Measurements from ENCODE around the gene PCDHGB3.
A peak's percentile ranks its signal among the peaks of the same experiment; 100 is the strongest.

PCDHGB3 gene

DNA sequence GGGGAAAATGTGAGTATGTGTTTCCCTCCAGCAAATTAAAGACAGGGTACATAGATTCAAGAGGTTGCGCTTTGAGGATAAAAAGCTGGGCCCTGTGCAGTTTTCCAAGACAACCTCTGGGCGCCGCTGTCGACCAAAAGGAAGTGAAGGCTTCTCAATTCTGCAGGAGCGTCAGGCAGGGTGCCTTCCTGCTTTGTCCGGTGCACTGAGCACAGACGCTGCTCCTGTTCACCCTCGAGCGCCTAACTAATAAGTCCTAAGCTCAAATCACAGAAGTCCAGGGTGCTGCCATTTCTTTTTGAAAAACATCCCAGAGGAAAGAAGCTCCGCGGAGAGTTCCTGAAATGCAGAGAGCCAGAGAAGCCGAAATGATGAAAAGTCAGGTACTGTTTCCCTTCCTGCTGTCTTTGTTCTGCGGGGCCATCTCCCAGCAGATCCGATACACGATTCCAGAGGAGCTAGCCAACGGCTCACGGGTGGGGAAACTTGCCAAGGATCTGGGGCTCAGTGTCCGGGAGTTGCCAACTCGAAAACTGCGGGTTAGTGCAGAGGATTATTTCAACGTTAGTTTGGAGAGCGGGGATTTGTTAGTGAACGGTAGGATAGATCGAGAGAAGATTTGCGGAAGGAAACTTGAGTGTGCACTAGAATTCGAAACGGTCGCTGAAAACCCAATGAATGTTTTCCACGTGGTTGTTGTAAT is 20.0 kb upstream of the PCDHGB3 start, which contains the start of gene PCDHGB1:
Gene PCDHGB1 (plus strand): TSS at position 183 of the 703 bp plus-strand sequence. CDS start 162 bp downstream, at position 345.
- H3K4me3 ChIP-seq (ENCODE audit: low read length): peak within 1 kb of the TSS; percentile 36
- no peak for TF ChIP-seq ZNF274 (IDR thresholded peaks at IDR 0.05; ENCODE audit: low read depth, low read length)

DNA sequence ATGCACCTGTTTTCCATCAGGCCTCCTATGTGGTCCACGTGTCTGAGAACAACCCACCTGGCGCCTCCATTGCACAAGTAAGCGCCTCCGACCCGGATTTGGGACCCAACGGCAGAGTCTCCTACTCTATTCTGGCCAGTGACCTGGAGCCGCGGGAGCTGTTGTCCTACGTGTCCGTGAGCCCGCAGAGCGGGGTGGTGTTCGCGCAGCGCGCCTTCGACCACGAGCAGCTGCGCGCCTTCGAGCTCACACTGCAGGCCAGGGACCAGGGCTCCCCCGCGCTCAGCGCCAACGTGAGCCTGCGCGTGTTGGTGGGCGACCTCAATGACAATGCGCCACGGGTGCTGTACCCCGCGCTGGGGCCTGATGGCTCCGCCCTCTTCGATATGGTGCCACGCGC is 18.5 kb upstream of the PCDHGB3 start:
- no peak overlapping the region for H3K4me3 ChIP-seq (ENCODE audit: low read length)
- no peak for TF ChIP-seq ZNF274 (IDR thresholded peaks at IDR 0.05; ENCODE audit: low read depth, low read length)

DNA sequence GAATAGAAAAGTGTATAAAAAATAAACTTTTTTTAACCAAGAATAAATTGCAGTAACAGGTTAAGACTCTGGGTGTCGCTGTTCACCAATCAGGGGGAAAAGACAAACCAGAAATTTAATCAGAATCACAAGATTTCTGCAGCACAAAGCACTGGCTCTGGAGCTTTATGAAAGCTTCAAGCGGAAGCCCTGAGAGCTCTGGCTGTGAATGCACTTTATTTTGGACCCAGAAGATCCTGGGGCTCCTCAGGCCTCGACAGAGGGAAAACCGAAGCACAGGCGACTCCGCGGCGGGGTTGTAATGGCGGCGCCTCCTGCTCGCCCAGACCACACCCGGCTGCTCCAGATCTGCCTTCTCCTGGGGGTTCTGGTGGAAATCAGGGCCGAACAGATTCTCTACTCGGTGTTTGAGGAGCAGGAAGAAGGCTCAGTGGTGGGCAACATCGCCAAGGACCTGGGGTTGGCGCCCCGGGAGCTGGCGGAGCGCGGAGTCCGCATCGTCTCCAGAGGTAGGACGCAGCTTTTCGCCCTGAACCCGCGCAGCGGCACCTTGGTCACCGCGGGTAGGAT is 15.1 kb upstream of the PCDHGB3 start, which contains the start of gene PCDHGA4:
Gene PCDHGA4 (plus strand): TSS at position 122 of the 570 bp plus-strand sequence. CDS start 87 bp downstream, at position 209.
- no peak for TF ChIP-seq ZNF274 (IDR thresholded peaks at IDR 0.05; ENCODE audit: low read depth, low read length)
- H3K4me3 ChIP-seq (ENCODE audit: low read length): peak within 1 kb of the TSS; percentile 35; the same call in 1 of the 2 replicates

DNA sequence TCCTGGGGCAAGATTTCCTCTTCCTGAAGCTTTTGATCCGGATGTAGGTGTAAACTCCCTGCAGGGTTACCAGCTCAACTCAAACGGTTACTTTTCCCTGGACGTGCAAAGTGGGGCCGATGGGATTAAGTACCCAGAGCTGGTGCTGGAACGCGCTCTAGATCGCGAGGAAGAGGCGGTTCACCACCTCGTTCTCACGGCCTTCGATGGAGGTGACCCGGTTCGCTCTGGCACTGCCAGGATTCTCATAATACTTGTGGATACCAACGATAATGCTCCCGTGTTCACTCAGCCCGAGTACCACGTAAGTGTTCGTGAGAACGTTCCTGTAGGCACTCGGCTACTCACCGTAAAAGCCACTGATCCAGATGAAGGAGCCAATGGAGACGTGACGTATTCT is 14.4 kb upstream of the PCDHGB3 start:
- no peak overlapping the region for H3K4me3 ChIP-seq (ENCODE audit: low read length)
- no peak for TF ChIP-seq ZNF274 (IDR thresholded peaks at IDR 0.05; ENCODE audit: low read depth, low read length)

DNA sequence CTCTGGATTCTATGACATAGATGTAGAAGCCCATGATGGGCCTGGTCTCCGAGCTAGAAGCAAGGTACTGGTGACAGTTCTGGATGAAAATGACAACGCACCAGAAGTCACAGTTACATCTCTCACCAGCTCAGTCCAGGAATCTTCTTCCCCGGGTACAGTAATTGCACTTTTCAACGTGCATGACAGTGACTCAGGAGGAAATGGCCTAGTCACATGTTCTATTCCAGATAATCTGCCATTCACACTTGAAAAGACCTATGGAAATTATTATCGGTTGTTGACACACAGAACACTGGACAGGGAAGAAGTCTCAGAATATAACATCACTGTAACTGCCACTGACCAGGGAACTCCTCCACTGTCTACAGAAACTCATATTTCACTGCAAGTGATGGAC is 13.9 kb upstream of the PCDHGB3 start:
- no peak overlapping the region for H3K4me3 ChIP-seq (ENCODE audit: low read length)
- TF ChIP-seq ZNF274 (IDR thresholded peaks at IDR 0.05; ENCODE audit: low read depth, low read length): no peak

DNA sequence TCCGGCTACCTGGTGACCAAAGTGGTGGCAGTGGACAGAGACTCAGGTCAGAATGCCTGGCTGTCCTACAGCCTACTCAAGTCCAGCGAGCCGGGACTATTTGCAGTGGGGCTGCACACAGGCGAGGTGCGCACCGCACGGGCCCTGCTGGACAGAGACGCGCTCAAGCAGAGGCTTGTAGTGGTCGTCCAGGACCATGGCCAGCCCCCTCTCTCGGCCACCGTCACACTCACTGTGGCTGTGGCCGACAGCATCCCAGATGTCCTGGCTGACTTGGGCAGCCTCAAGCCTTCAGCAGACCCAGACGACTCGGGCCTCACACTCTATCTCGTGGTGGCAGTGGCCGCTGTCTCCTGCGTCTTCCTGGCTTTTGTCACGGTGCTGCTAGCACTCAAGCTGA is 13.1 kb upstream of the PCDHGB3 start:
- TF ChIP-seq ZNF274 (IDR thresholded peaks at IDR 0.05; ENCODE audit: low read depth, low read length): no peak
- no peak overlapping the region for H3K4me3 ChIP-seq (ENCODE audit: low read length)

DNA sequence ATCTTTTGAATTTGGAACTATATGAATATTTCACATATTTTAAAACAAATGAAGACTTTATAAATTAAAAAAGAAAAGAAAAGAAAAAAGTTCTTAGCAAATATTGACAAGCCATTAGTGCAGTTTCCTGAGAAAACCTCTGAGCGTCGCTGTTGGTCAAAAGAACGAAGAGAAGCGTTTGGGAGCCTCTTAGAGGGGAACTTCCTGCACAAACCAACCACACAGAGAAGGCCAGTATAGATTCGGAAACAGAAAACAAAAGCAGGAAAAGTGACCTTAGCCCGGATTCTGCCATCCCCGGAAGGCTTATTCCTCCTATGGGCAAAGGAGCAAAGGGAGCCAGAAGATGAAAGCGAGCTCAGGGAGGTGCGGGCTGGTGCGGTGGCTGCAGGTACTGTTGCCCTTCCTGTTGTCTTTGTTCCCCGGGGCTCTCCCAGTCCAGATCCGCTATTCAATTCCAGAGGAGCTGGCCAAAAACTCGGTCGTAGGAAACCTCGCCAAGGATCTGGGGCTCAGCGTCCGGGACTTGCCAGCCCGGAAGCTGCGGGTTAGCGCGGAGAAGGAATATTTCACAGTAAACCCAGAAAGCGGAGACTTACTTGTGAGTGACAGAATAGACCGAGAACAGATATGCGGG is 10.1 kb upstream of the PCDHGB3 start, which contains the start of gene PCDHGB2:
Gene PCDHGB2 (plus strand): TSS at position 205 of the 637 bp plus-strand sequence. CDS start 142 bp downstream, at position 347.
- H3K4me3 ChIP-seq (ENCODE audit: low read length): peak within 1 kb of the TSS; percentile 43; the same call in 1 of the 2 replicates
- no peak for TF ChIP-seq ZNF274 (IDR thresholded peaks at IDR 0.05; ENCODE audit: low read depth, low read length)

DNA sequence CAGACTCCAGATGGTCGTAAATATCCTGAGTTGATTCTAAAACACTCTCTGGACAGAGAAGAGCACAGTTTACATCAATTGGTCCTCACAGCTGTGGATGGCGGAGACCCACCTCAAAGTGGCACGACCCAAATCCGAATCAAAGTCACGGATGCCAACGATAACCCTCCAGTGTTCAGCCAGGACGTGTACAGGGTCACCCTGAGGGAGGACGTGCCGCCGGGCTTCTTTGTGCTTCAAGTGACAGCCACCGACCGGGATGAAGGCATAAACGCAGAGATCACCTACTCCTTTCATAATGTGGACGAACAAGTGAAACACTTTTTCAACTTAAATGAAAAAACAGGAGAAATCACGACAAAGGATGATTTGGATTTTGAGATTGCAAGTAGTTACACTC is 9.4 kb upstream of the PCDHGB3 start:
- H3K4me3 ChIP-seq (ENCODE audit: low read length): no peak overlapping the region; the same call in 1 of the 2 replicates
- no peak for TF ChIP-seq ZNF274 (IDR thresholded peaks at IDR 0.05; ENCODE audit: low read depth, low read length)

DNA sequence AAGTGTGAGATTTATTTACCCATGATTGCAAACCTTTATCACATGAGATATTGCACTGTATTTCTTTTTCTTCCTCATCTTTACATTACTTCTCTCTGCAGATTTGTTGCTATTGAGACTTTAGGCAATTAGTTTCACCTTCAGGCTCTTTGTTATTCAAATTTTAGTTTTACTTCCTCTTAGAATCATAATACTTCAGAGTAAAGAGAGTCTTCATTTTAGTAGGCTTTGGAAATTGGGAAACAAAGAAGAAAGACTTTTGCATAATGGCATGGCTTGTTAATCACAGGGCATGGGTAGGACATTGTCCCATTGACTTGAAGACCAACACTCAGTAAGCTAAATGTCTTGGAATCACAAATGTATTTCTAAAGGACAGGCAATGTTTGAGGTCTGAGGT is 7.3 kb upstream of the PCDHGB3 start:
- H3K4me3 ChIP-seq (ENCODE audit: low read length): no peak overlapping the region
- TF ChIP-seq ZNF274 (IDR thresholded peaks at IDR 0.05; ENCODE audit: low read depth, low read length): no peak

DNA sequence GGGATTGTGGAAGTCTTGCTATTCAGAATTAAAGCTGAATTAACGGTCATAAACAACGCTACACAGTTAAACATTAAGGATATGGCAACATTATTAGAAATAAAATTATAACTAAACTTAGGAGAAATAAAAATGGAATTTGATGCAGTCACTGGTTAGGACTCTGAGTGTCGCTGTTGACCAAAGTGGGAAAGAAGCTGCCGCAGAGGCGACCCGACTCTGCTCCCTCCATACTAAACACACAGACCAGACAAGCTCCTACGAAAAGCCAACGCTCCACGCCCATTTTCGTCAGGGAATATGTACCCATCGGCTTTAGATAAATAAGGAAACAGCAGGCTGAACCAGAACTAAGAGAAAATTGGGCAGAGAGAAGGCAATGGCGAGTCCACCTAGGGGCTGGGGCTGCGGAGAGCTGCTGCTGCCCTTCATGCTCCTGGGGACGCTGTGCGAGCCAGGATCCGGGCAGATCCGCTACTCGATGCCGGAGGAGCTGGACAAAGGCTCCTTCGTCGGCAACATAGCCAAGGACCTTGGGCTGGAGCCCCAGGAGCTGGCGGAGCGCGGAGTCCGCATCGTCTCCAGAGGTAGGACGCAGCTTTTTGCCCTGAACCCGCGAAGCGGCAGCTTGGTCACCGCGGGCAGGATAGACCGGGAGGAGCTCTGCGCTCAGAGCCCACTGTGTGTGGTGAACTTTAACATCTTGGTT is 5.9 kb upstream of the PCDHGB3 start, which contains the start of gene PCDHGA5:
Gene PCDHGA5 (plus strand): TSS at position 211 of the 709 bp plus-strand sequence. CDS start 169 bp downstream, at position 380.
- no peak for TF ChIP-seq ZNF274 (IDR thresholded peaks at IDR 0.05; ENCODE audit: low read depth, low read length)
- H3K4me3 ChIP-seq (ENCODE audit: low read length): no peak within 1 kb of the TSS

DNA sequence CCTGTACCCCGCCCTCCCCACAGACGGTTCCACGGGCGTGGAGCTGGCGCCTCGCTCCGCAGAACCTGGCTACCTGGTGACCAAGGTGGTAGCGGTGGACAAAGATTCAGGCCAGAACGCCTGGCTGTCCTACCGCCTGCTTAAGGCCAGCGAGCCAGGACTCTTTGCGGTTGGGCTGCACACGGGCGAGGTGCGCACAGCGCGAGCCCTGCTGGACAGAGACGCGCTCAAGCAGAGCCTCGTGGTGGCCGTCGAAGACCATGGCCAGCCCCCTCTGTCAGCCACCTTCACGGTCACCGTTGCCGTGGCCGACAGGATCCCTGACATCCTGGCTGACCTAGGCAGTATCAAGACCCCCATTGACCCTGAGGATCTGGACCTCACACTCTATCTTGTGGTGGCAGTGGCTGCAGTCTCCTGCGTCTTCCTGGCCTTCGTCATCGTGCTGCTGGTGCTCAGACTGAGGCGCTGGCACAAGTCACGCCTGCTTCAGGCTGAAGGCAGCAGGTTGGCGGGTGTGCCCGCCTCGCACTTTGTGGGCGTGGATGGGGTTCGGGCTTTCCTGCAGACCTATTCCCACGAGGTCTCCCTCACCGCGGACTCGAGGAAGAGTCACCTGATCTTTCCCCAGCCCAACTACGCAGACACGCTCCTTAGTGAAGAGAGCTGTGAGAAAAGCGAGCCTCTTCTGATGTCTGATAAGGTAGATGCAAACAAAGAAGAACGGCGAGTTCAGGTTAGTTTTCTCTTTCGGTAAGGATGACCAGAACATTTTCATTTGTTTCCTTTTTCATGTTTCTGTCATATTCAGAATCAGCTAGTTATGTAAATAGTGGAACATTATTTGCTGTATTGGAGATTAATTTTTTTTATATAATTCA is 3.8 kb upstream of the PCDHGB3 start:
- no peak overlapping the region for H3K4me3 ChIP-seq (ENCODE audit: low read length)
- no peak for TF ChIP-seq ZNF274 (IDR thresholded peaks at IDR 0.05; ENCODE audit: low read depth, low read length)

DNA sequence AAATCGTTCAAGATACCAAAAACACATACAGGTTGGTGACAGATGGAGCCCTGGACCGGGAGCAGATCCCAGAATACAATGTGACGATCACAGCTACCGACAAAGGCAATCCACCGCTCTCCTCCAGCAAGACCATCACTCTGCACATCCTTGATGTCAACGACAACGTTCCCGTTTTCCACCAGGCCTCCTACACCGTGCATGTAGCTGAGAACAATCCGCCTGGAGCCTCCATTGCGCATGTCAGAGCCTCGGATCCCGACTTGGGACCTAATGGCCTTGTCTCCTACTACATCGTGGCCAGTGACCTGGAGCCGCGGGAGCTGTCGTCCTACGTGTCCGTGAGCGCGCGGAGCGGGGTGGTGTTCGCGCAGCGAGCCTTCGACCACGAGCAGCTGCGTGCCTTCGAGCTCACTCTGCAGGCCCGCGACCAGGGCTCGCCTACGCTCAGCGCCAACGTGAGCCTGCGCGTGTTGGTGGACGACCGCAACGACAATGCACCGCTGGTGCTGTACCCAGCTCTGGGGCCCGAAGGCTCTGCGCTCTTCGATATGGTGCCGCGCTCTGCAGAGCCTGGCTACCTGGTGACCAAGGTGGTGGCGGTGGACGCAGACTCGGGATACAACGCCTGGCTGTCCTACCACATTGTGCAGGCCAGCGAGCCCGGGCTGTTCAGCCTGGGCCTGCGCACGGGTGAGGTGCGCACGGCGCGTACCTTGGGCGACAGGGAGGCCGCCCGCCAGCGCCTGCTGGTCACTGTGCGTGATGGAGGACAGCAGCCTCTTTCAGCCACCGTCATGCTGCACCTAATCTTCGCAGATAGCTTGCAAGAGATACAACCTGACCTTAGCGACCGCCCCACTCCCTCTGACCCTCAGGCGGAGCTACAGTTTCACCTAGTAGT is 1.8 kb downstream of the PCDHGB3 start:
- H3K4me3 ChIP-seq (ENCODE audit: low read length): no peak overlapping the region
- TF ChIP-seq ZNF274 (IDR thresholded peaks at IDR 0.05; ENCODE audit: low read depth, low read length): no peak
